ENCODE results near the gene UBC.
A peak's percentile ranks its signal among the peaks of the same experiment; 100 is the strongest.
"Not testable (repeated sequence)": the region's sequence is repeated elsewhere in the genome, so short reads cannot be mapped to it uniquely, and the experiment has no call there.

UBC gene

GRCh38 chr12:124913474-124914391 lies 717 bp downstream of the UBC start:
- no peak for DNase-seq

- DNase-seq, result not testable (repeated sequence)
These were observed 1.7 kb downstream of the UBC start for GRCh38 chr12:124912529-124913287.

- not testable (repeated sequence) for DNase-seq
These were observed 2.9 kb downstream of the UBC start for GRCh38 chr12:124911521-124911920.

- DNase-seq, result no peak
These were observed 3.6 kb downstream of the UBC start for GRCh38 chr12:124910561-124911478.

GRCh38 chr12:124909831-124910560 lies 4.5 kb downstream of the UBC start:
- DNase-seq, result no peak

DNA sequence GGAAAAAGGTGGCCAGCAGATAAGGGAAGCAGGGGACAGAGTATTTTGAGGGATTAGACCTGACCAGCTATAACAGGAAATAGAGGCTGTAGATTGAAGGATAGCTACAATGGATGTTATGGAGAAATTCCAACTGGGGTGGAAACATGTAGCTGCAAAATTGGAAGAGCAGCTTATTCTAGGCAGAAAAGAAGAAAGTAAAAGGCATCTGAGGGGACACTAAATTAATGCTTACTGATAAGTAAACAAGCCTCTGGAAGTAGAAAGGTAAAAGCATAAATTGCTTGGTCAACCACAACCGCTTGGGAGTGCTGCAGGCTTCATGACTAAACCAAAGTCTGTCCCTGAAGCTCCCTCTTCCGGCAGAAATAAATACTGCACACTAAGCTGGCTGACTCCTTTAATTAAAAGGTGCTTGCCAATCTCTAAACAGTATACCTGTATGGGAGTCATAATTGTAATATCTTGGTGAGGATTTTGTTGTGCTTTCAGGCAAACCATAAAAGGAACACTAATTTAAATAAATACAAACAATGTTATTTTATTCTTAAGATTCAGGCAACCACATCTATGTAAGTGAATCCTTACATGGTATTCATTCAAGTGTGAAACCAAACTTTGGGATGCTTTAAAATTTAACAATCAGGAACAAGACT lies 7.7 kb downstream of the UBC start:
- DNase-seq, result no peak

- no peak for DNase-seq
These were observed 9.9 kb downstream of the UBC start for GRCh38 chr12:124904306-124905098.

- no peak for DNase-seq
These were observed 11.5 kb downstream of the UBC start for GRCh38 chr12:124902916-124903315.

DNA sequence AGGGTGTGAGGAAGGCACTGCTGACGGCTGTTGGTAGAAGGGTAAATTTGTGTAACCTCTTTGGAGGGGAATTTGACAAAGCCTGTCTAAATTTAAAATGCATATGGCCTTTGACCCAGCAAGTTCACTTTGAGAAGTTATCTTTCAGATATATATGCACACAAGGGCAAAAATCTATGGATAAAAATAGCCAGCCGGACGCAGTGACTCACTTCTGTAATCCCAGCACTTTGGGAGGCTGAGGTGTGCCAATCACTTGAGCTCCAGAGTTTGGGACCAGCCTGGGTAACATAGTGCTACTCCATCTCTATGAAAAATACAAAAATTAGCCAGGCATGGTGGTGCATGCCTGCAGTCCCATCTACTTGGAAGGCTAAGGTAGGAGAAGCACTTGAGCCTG lies 13.4 kb downstream of the UBC start:
- DNase-seq, result no peak

- not testable (repeated sequence) for DNase-seq
These were observed 14.1 kb downstream of the UBC start for GRCh38 chr12:124900345-124900795.

- no peak for DNase-seq
These were observed 15.5 kb downstream of the UBC start for GRCh38 chr12:124898923-124899294.

GRCh38 chr12:124898200-124898922 lies 16.1 kb downstream of the UBC start:
- DNase-seq, result peak; percentile 57

- no peak for DNase-seq
These were observed 18.0 kb downstream of the UBC start for GRCh38 chr12:124896461-124896860.

DNA sequence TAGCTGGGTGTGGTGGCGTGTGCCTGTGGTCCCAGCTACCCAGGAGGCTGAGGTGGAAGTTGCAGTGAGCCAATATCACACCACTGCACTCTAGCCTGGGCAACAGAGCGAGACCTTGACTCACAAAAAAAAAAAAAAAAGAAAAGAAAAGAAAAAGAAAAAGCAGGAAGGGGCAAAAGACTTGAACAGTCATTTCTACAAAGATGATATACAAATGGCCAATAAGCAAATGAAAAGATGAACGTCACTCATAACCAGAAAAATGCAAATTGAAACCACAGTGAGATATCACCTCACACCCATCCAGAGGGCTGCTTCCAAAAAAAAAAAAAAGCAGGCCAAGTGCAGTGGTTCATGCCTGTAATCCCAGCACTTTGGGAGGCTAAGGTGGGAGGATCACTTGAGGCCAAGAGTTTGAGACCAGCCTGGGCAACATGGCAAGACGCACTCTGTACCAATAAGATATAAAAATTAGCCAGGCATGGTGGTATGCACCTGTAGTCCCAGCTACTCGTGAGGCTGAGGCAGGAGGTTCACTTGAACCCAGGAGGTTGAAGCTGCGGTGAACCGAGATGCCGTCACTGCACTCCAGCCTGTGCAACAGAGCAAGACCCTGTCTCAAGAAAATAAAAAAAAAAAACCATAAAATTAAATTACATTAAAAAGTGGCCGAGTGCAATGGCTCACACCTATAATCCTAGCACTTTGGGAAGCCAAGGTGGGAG lies 20.5 kb downstream of the UBC start:
- DNase-seq, result no peak

DNA sequence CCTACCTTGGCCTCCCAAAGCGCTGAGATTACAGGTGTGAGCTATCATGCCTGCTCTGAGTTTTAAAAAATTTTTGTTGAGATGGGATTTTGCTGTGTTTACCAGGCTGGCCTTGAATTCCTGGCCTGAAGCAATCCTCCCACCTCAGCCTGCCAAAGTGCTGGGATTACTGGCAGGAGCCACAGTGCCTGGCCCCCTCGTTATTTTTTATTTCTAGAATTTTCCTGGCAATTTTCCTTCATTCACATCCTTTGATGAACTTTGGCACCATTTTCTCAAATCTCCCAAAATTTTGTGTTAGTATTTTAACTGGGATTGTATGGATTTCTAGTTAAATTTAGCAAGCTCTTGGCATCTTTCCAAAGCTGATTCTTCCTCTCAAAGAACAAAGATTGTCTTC lies 26.2 kb downstream of the UBC start:
- no peak for DNase-seq

DNA sequence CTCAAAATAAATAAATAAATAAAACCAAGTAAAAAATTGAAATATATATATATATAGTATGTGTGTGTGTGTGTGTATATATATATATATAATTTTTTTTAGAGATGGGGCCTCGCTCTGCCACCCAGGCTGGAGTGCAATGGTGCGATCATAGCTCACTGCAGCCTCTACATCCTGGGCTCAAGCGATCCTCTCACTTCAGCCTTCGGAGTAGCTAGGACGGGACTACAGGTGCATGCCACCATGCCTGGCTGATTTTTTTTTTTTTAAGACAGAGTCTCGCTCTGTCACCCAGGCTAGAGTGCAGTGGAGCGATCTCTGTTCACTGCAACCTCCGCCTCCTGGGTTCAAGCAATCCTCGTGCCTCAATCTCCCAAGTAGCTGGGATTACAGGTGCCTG lies 26.7 kb downstream of the UBC start:
- not testable (repeated sequence) for DNase-seq

DNA sequence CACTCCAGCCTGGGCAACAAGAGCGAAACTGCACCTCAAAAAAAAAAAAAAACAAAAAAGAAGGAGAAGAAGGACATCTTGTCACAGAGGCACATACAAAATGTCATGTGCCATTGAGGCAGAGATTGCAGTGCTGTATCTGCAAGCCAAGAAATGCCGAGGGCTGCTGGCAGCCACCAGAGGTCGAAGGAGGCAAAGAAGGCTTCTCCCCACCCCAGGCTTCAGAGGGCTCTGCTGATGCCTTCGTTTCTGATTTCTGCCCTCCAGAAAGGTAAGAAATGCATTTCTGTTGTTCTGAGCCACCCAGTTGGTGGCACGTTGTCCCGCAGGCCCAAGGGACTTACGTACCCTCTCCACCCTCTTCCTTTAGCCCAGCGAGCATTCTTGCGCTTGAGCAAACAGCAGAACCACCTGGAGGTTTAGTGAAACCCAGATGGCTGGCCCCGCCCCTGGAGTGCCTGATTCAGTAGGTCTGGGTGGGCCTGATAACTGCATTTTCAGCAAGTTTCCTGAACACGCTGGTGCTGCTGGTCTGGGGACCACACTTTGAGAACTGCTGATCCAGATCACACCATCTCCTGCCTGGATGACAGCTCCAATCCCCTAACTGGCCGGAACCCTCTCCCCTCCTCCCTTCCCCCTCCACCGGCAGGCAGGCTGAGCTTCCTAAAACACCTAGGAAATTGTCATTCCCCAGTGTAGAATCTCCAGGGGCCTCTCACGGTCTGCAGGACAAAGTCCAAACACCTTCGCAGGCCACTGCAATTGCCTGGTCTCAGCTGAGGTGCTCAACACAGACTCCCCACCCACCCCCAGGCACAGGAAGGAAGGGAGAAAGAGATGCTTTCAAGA lies 29.6 kb downstream of the UBC start:
- peak; percentile 79 for DNase-seq

Data from NCI-H1436 (cell line).